HG02884 (cell line): Measurements from ENCODE around the gene DNAJC4.

ENCODE experiments used
- ATAC-seq: cut with Tn5 transposase; IDR thresholded peaks from one replicate; pipeline ENCODE4 v1.9.1; 2021; ENCODE audit warnings: mild to moderate bottlenecking, moderate library complexity; ENCODE audit not compliant: unreplicated experiment

DNAJC4 gene

DNA sequence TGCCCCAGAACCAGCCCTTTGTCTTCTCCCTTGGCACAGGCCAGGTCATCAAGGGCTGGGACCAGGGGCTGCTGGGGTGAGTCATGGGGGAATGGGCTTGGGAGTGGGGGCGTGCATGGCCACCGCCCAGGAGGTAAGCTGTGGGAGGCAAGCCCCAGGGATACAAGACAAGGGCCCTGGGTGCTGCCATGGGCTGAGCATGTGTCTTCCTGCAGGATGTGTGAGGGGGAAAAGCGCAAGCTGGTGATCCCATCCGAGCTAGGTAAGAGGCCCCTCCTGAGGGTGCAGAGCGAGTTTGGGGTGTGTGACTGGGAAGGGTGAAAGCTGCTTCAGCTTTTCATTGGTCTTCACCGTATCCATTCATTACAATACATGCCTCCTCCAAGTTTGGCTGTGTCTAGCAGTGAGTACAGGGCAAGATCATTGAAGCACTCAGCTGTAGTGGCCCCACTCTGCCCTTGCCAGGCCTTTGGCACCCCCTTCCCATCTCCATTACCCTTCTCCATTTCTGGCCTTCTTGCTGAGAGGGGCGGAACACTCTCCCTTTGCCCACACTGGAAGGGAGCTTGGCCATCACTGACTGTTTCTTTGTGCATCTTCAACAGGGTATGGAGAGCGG, 13.0 kb downstream of the DNAJC4 start:
- ATAC-seq: no peak

DNA sequence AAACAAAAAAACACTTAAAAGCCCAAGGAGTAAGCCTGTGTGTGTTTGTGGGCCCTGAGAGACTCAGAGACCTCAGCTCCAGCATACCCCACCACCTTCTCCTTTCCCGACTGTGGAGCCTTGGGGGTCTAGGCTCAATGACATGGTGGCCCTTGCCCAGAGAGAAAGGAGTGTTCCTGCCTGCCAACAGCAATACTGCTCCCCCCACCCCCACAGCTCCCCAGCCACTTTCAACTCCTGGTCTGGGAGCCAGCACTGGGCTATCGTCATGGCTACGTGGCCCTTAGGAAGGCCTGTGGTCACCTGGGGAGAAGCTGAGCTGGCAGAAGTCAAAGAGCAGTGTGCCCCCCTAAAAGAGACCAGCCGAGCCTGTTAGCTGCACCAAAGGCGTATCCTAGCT, 13.8 kb downstream of the DNAJC4 start:
- ATAC-seq: no peak

DNA sequence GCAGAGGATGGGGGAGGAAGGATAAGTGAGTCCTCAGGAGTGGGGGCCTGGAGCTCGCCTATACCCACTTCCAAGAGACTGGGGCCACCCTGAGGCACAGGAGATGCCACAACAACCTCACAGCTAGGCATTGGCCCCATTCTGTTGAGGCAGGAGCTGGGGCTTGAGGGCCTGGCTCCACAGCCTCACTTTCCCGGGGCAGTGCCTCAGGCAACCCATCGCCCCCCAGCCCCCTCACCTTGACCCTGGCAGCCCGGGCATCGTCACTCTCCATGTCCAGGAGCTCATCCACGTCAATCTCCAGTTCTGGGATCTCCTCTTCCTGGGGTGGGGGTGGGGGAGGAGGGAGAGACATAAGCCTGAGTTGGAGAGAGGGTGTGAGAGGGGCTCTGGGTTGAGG, 14.6 kb downstream of the DNAJC4 start:
- ATAC-seq: no peak

DNA sequence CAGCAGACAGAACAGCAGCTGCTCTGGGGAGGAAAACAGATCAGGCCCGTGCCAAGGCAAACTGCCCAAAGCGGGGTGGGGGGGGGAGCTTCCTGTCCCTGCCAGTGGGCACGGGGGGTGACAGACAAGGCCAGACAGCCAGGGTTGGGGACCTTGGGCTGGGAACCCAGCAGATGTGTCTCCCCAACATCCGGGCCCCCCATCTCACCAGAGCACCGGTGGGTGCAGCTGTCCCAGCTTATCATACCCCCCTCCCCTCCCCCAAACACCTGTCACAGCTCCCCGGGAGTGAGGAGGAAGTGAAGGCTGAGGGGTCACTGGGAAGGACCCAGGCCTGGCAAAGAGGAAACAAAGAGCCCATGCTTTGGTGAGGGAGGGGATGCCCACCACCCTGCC, 15.1 kb downstream of the DNAJC4 start:
- ATAC-seq: no peak

DNA sequence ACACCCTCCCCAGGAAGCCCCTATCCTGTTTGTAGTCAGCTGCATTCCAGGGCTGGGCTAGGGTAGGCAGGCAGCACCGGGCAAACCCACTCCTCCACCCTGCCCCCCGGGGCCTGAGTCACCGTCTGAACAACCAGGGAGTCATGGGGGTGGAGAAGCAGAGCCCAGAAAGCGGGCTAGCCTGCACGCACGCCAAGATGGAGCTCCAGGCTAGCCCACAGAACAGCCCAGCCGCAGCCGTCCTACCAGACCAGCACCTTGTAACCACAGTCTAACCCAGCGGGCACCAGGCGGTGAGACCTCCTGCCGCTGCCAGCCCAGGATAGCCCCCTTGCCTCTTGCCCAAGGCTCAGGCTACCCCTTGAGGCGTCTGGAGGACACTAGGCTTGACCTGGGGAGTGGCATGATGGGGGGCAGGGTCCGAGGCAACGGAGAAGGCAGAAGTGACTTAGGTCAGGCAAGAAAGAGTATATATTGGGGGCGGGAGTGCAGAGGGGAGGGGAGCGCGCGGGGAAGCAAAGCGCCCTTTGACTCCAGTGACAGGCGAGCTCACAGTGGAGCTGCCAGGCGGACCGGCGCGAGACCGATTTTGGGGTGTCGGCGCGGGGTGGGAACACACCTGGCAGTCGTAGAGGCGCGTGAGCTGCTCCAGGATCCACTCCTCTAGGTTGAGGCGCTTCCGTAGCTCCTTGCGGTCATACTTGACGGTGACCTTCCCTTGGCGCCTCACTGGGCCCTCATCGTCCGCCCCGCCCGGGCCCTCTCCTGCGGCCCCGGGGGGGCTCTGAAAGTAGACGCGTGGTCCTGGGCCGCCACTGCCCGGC, 15.7 kb downstream of the DNAJC4 start:
- ATAC-seq: no peak

DNA sequence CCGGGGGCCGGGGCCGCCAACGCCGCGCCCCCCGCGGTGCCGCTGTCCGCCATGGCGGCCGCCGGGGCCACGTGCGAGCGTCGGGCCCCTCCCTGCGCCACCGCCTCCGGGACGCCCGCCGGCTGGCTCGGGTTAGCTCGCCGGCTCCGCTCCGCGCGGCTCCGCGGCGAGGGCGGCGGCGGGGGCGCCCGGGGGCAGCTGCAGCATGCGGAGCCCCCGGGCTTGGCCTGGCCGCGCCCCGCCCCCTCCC, 16.2 kb downstream of the DNAJC4 start:
- ATAC-seq: peak; percentile 12

DNA sequence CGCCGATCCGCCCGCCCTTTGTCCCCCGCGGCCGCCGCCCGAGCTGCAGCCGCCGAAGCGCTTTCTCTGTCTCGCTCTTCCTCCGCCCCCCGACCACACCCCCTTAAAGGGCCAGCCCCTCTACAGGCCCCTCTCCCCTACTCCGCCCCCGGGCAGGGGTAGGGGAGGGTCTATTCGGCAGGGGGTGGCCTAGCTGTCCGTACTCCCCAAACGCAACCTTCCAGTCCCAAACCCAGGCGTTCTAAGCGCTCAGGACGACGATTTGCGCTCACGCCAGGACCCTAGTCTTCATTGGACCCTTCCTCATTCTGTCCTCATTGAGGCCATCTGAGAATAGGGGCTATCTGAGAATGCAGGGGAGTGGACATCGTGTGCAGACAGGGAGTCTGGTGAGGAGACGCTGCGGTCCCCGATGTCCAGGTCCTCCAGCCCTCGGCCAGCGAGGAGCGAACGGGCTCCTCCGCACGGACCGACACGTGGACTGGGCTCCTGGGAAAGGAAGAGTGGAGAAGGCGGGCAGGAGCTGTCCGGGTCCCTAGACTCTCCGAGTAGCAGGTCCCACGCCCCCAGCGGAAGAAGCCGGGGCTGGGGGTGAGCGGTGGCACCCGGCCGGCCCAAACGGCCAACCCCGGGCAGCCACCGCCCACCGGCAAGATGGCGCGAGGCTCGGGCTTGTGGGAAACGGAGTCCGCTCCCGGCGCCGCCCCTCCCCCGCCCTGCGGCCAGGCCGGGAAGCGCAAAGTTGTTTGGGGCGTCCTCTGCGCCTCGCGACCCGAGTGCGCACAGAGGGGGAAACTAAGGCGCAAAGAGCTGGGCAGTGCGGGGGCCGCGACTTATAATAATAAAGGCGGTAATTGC, 16.8 kb downstream of the DNAJC4 start, which contains the start of gene PPP1R14B:
Gene PPP1R14B, minus strand, starts transcription at position 73 of the 858 bp plus-strand sequence. CDS start 270 bp downstream, outside the sequence.
- peak; percentile 45 for ATAC-seq

DNA sequence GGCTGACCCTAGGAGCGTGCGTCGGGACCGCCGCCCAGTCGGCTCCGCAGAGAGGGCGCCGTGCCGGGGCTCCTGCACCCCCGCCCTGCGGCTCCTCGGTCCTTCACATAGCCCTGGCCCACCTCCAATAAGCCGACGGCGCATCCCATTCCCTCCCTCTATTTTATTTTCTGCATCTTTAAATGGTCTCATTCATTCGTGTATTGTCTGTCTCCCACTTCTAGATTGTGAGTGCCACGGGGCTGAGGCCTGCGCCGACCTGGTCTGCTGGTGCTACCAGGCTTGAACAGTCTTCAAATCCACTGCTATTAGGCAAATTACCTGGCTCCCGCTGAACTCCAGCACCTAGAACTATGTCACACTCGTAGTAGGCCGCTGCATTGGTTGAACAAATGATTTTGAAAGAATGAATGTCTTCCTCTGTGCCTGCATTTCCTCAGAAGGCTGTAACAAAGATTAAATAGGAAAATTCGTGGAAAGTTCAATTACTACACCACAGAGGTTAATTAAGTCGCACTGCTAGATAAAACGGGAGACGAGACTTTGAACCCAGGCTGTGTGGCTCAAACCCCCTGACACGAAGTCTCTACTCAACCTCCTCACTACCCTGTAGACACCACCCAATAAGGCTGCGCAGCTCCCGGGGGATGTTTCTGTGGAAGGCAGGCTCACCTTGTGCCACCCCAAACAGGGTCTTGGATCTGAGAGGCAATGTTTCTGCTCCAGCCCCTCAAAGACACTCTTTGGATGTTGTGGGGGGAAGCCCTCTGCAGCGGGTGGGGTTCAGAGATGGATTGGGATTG, 17.6 kb downstream of the DNAJC4 start:
- ATAC-seq: no peak

DNA sequence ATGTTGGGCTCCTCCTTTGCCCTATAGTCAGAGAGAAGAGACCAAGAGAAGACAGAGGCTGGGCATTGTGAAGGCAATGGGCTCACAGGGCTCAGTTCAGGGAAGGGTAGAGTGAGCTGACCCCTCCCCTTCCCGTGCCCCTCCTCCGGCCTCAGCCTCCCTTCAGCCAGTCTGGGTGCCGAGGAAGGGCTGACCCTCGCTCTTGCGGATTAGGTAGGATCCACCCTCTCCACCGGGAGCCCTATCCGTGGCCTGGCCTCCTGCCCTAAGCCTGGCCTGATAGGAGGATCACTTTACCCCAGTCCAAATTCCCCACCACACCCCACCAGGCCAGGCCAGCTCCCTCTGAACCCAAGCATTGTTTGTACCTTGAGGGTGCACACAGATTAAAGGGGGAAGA, 18.2 kb downstream of the DNAJC4 start:
- no peak for ATAC-seq

DNA sequence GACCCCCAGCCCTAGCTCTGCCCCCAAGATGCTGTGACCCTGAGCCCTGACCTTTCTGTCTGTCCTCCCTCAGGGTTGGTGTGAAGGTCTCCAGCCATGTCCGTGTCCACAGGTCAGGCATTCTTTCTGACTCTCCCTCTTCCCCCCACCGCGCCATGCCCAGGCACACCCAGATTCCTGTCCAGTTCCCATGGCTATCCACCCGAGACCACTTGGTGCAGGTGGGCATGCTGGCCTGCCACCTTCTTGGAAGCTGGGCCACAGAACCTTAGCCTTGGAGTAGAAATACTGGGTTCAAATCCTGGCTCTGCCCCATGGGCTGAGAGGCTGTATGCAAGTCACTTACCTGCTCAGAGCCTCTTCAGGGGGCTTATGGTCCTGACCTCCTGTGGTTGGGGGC, 18.7 kb downstream of the DNAJC4 start:
- ATAC-seq: no peak

DNA sequence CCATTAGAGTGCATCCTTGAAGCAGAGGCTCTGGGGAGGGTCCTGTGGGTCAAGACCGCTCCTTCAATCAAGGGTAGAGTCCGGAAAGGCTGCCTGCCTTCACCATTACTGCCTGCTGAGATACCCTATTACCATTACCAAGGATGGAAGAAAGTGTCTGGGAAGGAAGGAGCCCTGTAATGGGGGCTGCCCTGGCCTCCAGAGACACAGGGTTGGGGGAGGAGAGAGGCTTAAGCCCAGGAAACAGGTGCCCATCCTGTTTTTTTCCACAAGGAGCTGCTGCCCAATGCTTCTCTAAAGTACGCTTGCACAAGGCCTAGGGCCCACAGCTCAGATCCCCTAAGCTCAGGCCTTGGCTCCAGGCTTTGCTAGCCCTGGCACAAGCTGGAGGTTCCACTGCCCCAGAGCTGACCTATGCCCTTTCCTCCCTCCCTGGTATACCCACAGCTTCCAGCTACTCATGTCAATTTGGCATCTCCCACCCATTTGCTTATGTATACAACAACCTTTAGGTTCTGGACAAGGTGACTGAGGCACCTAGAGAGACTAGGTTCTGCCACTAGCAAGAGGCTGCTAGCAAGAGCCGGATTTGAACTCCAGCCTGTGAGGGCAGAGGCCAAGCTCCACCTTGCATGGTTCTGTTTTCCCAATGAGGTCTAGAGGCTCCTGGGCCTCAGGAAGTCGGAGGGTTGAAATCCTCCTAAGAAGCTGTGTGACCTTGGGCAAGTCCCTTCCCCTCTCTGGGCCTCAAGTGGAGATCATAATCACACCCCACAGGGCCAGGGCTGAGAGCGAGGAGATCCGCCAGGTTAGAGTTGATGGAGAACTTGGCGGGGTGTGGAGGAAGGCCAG, 19.4 kb downstream of the DNAJC4 start:
- no peak for ATAC-seq

DNA sequence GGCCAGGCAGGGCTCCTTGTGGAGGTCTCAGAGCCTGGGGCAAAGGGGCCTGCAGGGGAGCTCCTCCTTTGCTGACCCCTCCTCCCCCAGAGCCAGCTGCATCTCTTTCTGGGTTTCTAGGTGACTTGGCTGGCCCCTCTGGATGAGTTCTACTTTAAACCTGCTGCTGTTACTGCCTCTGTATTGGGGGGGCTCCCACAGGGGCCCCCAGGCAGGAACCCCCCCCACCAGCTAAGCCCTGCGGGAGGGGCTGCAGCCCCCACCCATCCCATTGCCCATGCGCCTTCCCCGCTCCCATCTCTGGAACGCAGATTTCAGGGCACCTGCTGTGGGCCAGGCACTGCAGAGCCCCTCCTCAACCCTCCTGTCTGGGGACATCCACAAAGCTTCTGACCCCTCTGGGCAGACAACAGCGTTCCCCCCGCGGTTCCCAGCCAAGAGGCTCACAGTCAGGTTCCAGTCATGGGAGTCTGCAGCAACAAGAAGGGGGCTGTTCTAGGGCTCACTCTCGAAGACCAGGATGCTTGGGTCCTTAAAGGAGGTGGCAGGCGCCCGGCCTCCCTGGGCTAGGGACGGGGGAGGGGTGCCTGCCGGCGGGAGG, 20.2 kb downstream of the DNAJC4 start:
- ATAC-seq: no peak

DNA sequence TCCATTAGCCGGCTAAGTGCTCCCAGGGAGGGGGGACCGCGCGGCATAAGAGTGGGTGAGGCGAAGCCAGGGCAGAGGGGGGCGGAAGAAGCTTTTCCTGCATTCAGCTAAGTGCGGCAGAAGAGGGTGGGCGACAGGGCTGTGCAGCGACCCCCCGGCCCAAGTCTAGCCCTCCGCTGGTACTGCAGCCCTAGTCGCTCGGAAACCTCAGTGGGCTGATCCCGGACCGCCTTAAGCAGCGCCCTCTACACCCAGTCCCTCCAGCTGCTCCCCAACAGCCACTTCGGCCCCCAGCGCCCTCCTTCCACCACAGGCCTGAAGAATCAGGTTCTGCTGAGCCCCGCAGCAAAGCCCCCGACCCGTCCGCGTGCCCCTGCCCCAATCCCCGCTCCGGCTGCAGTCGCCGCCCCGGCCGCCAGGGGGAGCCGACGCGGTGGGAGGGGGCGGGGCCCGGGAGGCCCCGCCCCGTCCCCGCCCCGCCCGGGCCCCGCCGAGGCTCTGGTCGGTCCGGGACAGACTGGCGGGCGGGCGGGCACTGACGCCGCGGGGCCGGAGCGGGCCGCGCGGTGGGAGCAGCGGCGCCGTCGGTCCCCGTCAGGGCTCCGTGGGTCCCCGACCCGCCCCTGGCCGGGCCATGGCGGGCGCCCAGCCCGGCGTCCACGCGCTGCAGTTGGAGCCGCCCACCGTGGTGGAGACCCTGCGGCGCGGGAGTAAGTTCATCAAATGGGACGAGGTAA, 20.8 kb downstream of the DNAJC4 start, which contains the start of gene PLCB3:
Gene PLCB3, plus strand, starts transcription at position 515 of the 737 bp plus-strand sequence. Its CDS starts 120 bp downstream, at position 635.
- ATAC-seq: no peak

DNA sequence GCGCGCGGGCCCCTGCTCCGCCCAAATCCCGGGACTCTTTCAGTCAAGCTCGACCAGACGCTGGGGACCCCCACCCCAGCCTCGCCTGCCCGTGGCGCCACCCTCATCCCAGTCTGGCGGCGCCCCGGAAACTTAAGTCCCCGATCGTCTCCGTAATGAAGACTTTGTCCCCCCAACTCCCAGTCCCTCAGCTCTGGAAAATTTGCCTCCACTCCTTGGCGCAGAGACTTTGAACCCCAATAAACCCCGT, 21.3 kb downstream of the DNAJC4 start:
- ATAC-seq: no peak

DNA sequence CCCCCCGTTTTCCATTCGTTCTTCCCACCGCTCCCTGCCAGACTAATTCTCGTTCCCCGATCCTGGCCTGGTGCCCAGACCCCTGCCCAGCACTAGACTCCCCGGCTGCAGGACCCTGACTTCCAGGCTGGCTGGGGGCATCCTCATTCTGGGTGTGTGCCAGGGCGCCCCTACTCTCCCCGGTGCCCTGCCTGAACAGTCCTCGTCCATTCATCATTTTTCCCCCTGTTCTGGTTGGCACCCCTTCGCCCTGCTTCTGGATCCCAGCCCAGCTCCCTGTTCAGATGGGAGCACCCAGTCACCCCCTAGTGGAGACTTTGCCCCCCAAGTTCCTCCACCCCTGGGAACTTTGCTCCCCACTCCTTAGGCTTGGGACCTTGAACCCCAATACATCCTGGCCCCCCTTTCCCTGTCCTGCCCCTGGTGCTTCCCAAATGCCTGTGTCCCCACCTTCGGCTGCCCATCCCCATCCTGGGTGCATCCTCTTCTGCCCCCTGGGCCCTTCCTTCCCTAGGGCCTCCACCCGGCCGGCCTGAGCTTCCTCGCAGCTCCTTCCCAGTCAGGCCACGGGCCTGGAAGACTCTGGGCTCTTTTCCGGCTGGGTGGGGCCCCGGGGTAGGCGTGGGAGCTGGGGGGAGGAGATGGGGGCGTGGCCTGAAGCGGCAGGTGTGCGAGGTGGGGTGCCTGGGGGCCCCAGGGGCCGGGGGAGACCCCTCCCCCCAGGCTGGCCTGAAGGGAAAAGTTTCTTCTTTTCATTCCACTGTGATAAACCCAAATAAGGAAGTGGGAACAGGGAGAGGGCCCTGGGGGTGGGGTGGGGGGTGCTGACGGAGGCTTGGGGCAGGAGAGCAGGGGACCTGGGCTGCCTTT, 21.9 kb downstream of the DNAJC4 start:
- no peak for ATAC-seq

DNA sequence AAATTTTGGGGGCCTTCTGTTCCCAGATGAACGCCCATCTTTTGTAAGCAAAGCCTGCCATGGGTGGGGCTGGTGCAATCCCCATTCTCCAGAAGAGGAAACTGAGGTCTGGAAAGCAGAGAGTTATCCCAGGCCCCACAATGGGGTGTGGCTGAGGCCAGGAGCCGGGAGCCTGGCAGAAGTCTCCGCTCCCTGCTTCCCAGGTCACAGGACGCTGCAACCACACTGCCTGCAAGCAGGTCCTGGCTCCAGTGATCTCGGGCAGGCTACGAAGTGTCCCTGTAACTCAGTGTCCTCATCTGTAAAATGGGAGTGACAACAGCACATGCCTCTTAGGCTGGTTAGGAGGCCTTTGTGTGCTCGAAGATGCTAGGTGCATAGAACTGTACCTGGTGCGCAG, 22.7 kb downstream of the DNAJC4 start:
- ATAC-seq: no peak

DNA sequence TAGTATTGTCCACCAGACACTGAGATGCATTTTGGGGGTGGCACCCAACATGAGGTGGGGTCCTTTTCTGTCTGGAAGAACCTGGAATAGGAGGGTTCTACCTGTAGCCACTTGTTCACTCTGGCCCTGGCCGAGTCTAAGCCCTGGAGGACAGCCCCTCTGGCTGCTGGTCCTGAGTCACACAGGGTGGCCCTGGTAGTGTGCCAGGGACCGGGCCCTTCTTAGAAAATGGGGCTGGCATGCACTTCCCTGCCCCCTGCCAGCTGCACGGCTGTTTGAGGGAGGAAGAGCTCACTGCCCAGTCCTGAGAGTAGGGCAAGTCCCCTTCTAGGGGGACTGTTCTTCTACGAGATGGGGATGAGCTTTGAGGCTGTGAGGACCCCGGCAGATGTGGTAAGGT, 23.1 kb downstream of the DNAJC4 start:
- no peak for ATAC-seq

DNA sequence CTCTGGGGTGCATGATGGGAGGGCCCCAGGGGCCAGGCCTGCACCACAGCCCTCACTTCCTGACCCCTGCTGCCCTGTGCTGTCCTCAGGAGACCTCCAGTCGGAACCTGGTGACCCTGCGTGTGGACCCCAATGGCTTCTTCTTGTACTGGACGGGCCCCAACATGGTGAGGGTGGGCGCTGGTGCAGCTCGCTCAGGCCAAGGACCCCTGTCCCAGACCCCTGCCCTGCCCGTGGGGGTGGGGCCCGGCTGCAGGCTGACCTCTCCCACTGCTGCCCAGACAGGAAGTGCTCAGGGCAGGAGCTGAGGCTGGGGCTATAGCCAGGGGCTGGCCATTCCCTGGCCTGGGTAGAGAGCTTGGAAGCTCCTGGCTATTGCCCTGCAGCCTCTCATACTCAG, 24.0 kb downstream of the DNAJC4 start:
- no peak for ATAC-seq
